Measurements from ENCODE around the gene HOXD4. TPM values are rescaled to one million over a fixed set of nuclear protein-coding genes. Genes with fewer than 3 reads are reported as not detected.

The HOXD4 gene
- total and polyA plus RNA-seq, 2 donors, result 0.09 to 1.0 TPM

- Histone ChIP-seq H3K9me3 (ENCODE audit: control insufficient read depth in 2 of 2, insufficient read depth in 1 of 2, low read length in 1 of 2) (peaks cover 0 to 16% of the 10 kb centered on the region in 2 donors), H3K4me3 (ENCODE audit: low read length in 2 of 2) (no peak overlapping the region), H3K36me3 (ENCODE audit: control insufficient read depth in 2 of 2, insufficient read depth in 2 of 2, low read length in 1 of 2) (no peaks in the 10 kb centered on the region), H3K27ac (ENCODE audit: low read depth in 1 of 2, low read length in 1 of 2) (no peak overlapping the region), H3K4me1 (ENCODE audit: control insufficient read depth in 2 of 2, insufficient read depth in 2 of 2, low read length in 2 of 2) (peaks cover 0 to under 1% of the 10 kb centered on the region in 2 donors), H3K27me3 (ENCODE audit: control insufficient read depth in 2 of 2, insufficient read depth in 1 of 2, low read length in 1 of 2) (peaks cover 83 to 97% of the 10 kb centered on the region in 2 donors)
- WGBS, result 21% methylated on average over 6 of the region's 6 CpGs
- DNase-seq (ENCODE audit: low read depth in 6 of 9, low spot score in 9 of 9), result no peak
Observed at GRCh38 chr2:176146101-176146500, 5.2 kb upstream of the HOXD4 start.

GRCh38 chr2:176146645-176147044 is 4.7 kb upstream of the HOXD4 start:
- Histone ChIP-seq H3K4me3 (ENCODE audit: low read length in 2 of 2) (no peak overlapping the region), H3K9me3 (ENCODE audit: control insufficient read depth in 2 of 2, insufficient read depth in 1 of 2, low read length in 1 of 2) (peaks cover 0 to 15% of the 10 kb centered on the region in 2 donors), H3K27ac (ENCODE audit: low read depth in 1 of 2, low read length in 1 of 2) (no peak overlapping the region), H3K36me3 (ENCODE audit: control insufficient read depth in 2 of 2, insufficient read depth in 2 of 2, low read length in 1 of 2) (no peaks in the 10 kb centered on the region), H3K27me3 (ENCODE audit: control insufficient read depth in 2 of 2, insufficient read depth in 1 of 2, low read length in 1 of 2) (peaks cover 83 to 97% of the 10 kb centered on the region in 2 donors), H3K4me1 (ENCODE audit: control insufficient read depth in 2 of 2, insufficient read depth in 2 of 2, low read length in 2 of 2) (no peaks in the 10 kb centered on the region)
- DNase-seq (ENCODE audit: low read depth in 6 of 9, low spot score in 9 of 9), result no peak

GRCh38 chr2:176147210-176147799 is 4.0 kb upstream of the HOXD4 start:
- Histone ChIP-seq H3K4me1 (ENCODE audit: control insufficient read depth in 2 of 2, insufficient read depth in 2 of 2, low read length in 2 of 2) (no peaks in the 10 kb centered on the region), H3K27me3 (ENCODE audit: control insufficient read depth in 2 of 2, insufficient read depth in 1 of 2, low read length in 1 of 2) (peaks cover 86 to 97% of the 10 kb centered on the region in 2 donors), H3K9me3 (ENCODE audit: control insufficient read depth in 2 of 2, insufficient read depth in 1 of 2, low read length in 1 of 2) (peaks cover 0 to 15% of the 10 kb centered on the region in 2 donors), H3K27ac (ENCODE audit: low read depth in 1 of 2, low read length in 1 of 2) (no peak overlapping the region), H3K36me3 (ENCODE audit: control insufficient read depth in 2 of 2, insufficient read depth in 2 of 2, low read length in 1 of 2) (no peaks in the 10 kb centered on the region), H3K4me3 (ENCODE audit: low read length in 2 of 2) (no peak overlapping the region)
- DNase-seq (ENCODE audit: low read depth in 6 of 9, low spot score in 9 of 9), result no peak
- 17% methylated on average over 32 of the region's 32 CpGs for WGBS

GRCh38 chr2:176147800-176148496 is 3.4 kb upstream of the HOXD4 start:
- Histone ChIP-seq H3K27ac (ENCODE audit: low read depth in 1 of 2, low read length in 1 of 2) (no peak overlapping the region), H3K4me3 (ENCODE audit: low read length in 2 of 2) (no peak overlapping the region), H3K4me1 (ENCODE audit: control insufficient read depth in 2 of 2, insufficient read depth in 2 of 2, low read length in 2 of 2) (no peaks in the 10 kb centered on the region), H3K36me3 (ENCODE audit: control insufficient read depth in 2 of 2, insufficient read depth in 2 of 2, low read length in 1 of 2) (no peaks in the 10 kb centered on the region), H3K9me3 (ENCODE audit: control insufficient read depth in 2 of 2, insufficient read depth in 1 of 2, low read length in 1 of 2) (peaks cover 0 to 15% of the 10 kb centered on the region in 2 donors), H3K27me3 (ENCODE audit: control insufficient read depth in 2 of 2, insufficient read depth in 1 of 2, low read length in 1 of 2) (peaks cover 90 to 97% of the 10 kb centered on the region in 2 donors)
- WGBS, result 15% methylated on average over 31 of the region's 31 CpGs
- no peak for DNase-seq (ENCODE audit: low read depth in 6 of 9, low spot score in 9 of 9)

GRCh38 chr2:176148751-176149421 is 2.5 kb upstream of the HOXD4 start:
- 34% methylated on average over 11 of the region's 11 CpGs for WGBS
- Histone ChIP-seq H3K27me3 (ENCODE audit: control insufficient read depth in 2 of 2, insufficient read depth in 1 of 2, low read length in 1 of 2) (peaks cover 90 to 97% of the 10 kb centered on the region in 2 donors), H3K36me3 (ENCODE audit: control insufficient read depth in 2 of 2, insufficient read depth in 2 of 2, low read length in 1 of 2) (no peaks in the 10 kb centered on the region), H3K27ac (ENCODE audit: low read depth in 1 of 2, low read length in 1 of 2) (no peak overlapping the region), H3K9me3 (ENCODE audit: control insufficient read depth in 2 of 2, insufficient read depth in 1 of 2, low read length in 1 of 2) (peaks cover 0 to 15% of the 10 kb centered on the region in 2 donors), H3K4me1 (ENCODE audit: control insufficient read depth in 2 of 2, insufficient read depth in 2 of 2, low read length in 2 of 2) (no peaks in the 10 kb centered on the region), H3K4me3 (ENCODE audit: low read length in 2 of 2) (no peak overlapping the region)
- no peak for DNase-seq (ENCODE audit: low read depth in 6 of 9, low spot score in 9 of 9)

- no peaks in the 10 kb centered on the region for H3K4me1 ChIP-seq (ENCODE audit: control insufficient read depth in 2 of 2, insufficient read depth in 2 of 2, low read length in 2 of 2)
- WGBS, result 17% methylated on average over 22 of the region's 22 CpGs
- H3K27me3 ChIP-seq (ENCODE audit: control insufficient read depth in 2 of 2, insufficient read depth in 1 of 2, low read length in 1 of 2), result peaks cover 93 to 100% of the 10 kb centered on the region in 2 donors
- no peaks in the 10 kb centered on the region for H3K36me3 ChIP-seq (ENCODE audit: control insufficient read depth in 2 of 2, insufficient read depth in 2 of 2, low read length in 1 of 2)
- H3K27ac ChIP-seq (ENCODE audit: low read depth in 1 of 2, low read length in 1 of 2), result no peak overlapping the region
- H3K4me3 ChIP-seq (ENCODE audit: low read length in 2 of 2), result no peak overlapping the region
- peaks cover 0 to 15% of the 10 kb centered on the region in 2 donors for H3K9me3 ChIP-seq (ENCODE audit: control insufficient read depth in 2 of 2, insufficient read depth in 1 of 2, low read length in 1 of 2)
- no peak for DNase-seq (ENCODE audit: low read depth in 6 of 9, low spot score in 9 of 9)
Observed at GRCh38 chr2:176149481-176149938, 1.8 kb upstream of the HOXD4 start.

GRCh38 chr2:176149939-176150583 is 1.3 kb upstream of the HOXD4 start:
- 24% methylated on average over 24 of the region's 24 CpGs for WGBS
- no peak for DNase-seq (ENCODE audit: low read depth in 6 of 9, low spot score in 9 of 9)
- no peak overlapping the region for H3K4me3 ChIP-seq (ENCODE audit: low read length in 2 of 2)
- no peaks in the 10 kb centered on the region for H3K36me3 ChIP-seq (ENCODE audit: control insufficient read depth in 2 of 2, insufficient read depth in 2 of 2, low read length in 1 of 2)
- H3K4me1 ChIP-seq (ENCODE audit: control insufficient read depth in 2 of 2, insufficient read depth in 2 of 2, low read length in 2 of 2), result no peaks in the 10 kb centered on the region
- peaks cover 0 to 15% of the 10 kb centered on the region in 2 donors for H3K9me3 ChIP-seq (ENCODE audit: control insufficient read depth in 2 of 2, insufficient read depth in 1 of 2, low read length in 1 of 2)
- H3K27ac ChIP-seq (ENCODE audit: low read depth in 1 of 2, low read length in 1 of 2), result no peak overlapping the region
- H3K27me3 ChIP-seq (ENCODE audit: control insufficient read depth in 2 of 2, insufficient read depth in 1 of 2, low read length in 1 of 2), result peaks cover 96 to 100% of the 10 kb centered on the region in 2 donors

- no peak for DNase-seq (ENCODE audit: low read depth in 6 of 9, low spot score in 9 of 9)
- Histone ChIP-seq H3K4me1 (ENCODE audit: control insufficient read depth in 2 of 2, insufficient read depth in 2 of 2, low read length in 2 of 2) (no peaks in the 10 kb centered on the region), H3K27ac (ENCODE audit: low read depth in 1 of 2, low read length in 1 of 2) (no peak overlapping the region), H3K4me3 (ENCODE audit: low read length in 2 of 2) (no peak overlapping the region), H3K27me3 (ENCODE audit: control insufficient read depth in 2 of 2, insufficient read depth in 1 of 2, low read length in 1 of 2) (peaks cover 96 to 100% of the 10 kb centered on the region in 2 donors), H3K36me3 (ENCODE audit: control insufficient read depth in 2 of 2, insufficient read depth in 2 of 2, low read length in 1 of 2) (no peaks in the 10 kb centered on the region), H3K9me3 (ENCODE audit: control insufficient read depth in 2 of 2, insufficient read depth in 1 of 2, low read length in 1 of 2) (peaks cover 0 to 15% of the 10 kb centered on the region in 2 donors)
- WGBS, result 40% methylated on average over 14 of the region's 14 CpGs
Observed at GRCh38 chr2:176150584-176151441, 537 bp upstream of the HOXD4 start.

All from thymus (tissue), 11 donors.